Prostate gland (tissue), 2 donors: ENCODE results near the gene SHISA6. TPM values are rescaled to one million over a fixed set of nuclear protein-coding genes. Genes with fewer than 3 reads are reported as not detected.

ENCODE experiments used
- DNase-seq: peaks from one replicate; pipeline ENCODE4 v3.0.0-alpha.2; 2019; ENCODE audit warnings: low spot score
- H3K27ac ChIP-seq, 2 donors: fragments of 200-600 bp; sonication (generic); 2 replicates each; pipeline ENCODE4 v1.5.1; 2017 to 2019
- H3K27me3 ChIP-seq: fragments of 200-600 bp; sonication (generic); replicated peaks from 2 replicates; pipeline ENCODE4 v1.5.1; 2019; ENCODE audit not compliant: insufficient read depth
- H3K36me3 ChIP-seq, 2 donors: fragments of 200-600 bp; sonication (generic); 1 replicate in 1 of 2; 2 replicates in 1 of 2; pipeline versions ENCODE4 v1.5.1 to v1.8.1; 2017 to 2019
- H3K4me1 ChIP-seq: fragments of 200-600 bp; sonication (generic); replicated peaks from 2 replicates; pipeline ENCODE4 v1.5.1; 2019
- H3K4me3 ChIP-seq, 2 donors: fragments of 200-600 bp; sonication (generic); 2 replicates each; pipeline ENCODE4 v1.5.1; 2017 to 2019
- H3K9me3 ChIP-seq: fragments of 200-600 bp; sonication (generic); 2 replicates; pipeline ENCODE4 v1.5.1; 2017
- CTCF ChIP-seq, 4 experiments: fragments of 200-600 bp in 2 of 4; fragments of 450-650 bp in 2 of 4; sonication (generic) in 2 of 4; IDR thresholded peaks; 1 replicate in 3 of 4; 2 replicates in 1 of 4; pipeline ENCODE4 v1.5.1; 2016 to 2019; ENCODE audit warnings: antibody characterized with exemption in 4 of 4, mild to moderate bottlenecking in 2 of 4, moderate library complexity in 2 of 4
- POLR2A ChIP-seq: fragments of 450-650 bp; IDR thresholded peaks from one replicate; pipeline ENCODE4 v1.6.1; 2016; ENCODE audit warnings: antibody characterized with exemption, mild to moderate bottlenecking
- POLR2AphosphoS5 ChIP-seq: sonication (generic); formaldehyde crosslinking; IDR thresholded peaks from one replicate; pipeline ENCODE4 v1.6.1; 2017; ENCODE audit warnings: antibody characterized with exemption
- WGBS: methylation state at CpG from one replicate; pipeline ENCODE4 v1.1.5; 2018; 5-methylcytosine and 5-hydroxymethylcytosine counted together
- intact Hi-C: fragments of 100-400 bp; cut with DNase I; formaldehyde crosslinking; loops from one replicate; pipeline ENCODE4 v1.14.2; 2022
- total RNA-seq, 2 donors: library from RNA; depleted of rRNA; stranded (reverse); fragments of >200 nt; gene quantifications; one replicate each; pipeline ENCODE4 v1.1.0, GENCODE V29; 2016

SHISA6 gene
- total RNA-seq, 2 donors from 2014 or later = 9.0 to 10.6 TPM

- TF ChIP-seq CTCF (IDR thresholded peaks at IDR 0.05) (no peak), POLR2A (no peak), POLR2AphosphoS5 (no peak)
- no peak for DNase-seq
These were observed 249.2 kb downstream of the SHISA6 start for GRCh38 chr17:11490171-11490755.

GRCh38 chr17:11492511-11492910 is 251.5 kb downstream of the SHISA6 start:
- no peak overlapping the region for H3K4me3 ChIP-seq
- no peak for DNase-seq
- no peaks in the 10 kb centered on the region for H3K9me3 ChIP-seq
- WGBS = 91% methylated on average over 1 of the region's 1 CpG
- TF ChIP-seq CTCF (IDR thresholded peaks at IDR 0.05) (no peak), POLR2AphosphoS5 (no peak), POLR2A (no peak)
- H3K4me1 ChIP-seq = no peaks in the 10 kb centered on the region
- intact Hi-C loops = no loop called here
- no peaks in the 10 kb centered on the region for H3K27me3 ChIP-seq
- no peaks in the 10 kb centered on the region for H3K36me3 ChIP-seq
- H3K27ac ChIP-seq = no peak overlapping the region

More at GRCh38 chr17:11490171-11490755, 249.2 kb downstream of the SHISA6 start:
- H3K4me3 ChIP-seq = no peak overlapping the region
- H3K36me3 ChIP-seq = no peaks in the 10 kb centered on the region
- H3K27ac ChIP-seq = no peak overlapping the region
- intact Hi-C loops = no loop called here
- peaks cover 10% of the 10 kb centered on the region for H3K4me1 ChIP-seq
- 80% methylated on average over 14 of the region's 14 CpGs for WGBS
- H3K27me3 ChIP-seq = no peaks in the 10 kb centered on the region
- H3K9me3 ChIP-seq = no peaks in the 10 kb centered on the region

GRCh38 chr17:11493936-11494335 is 252.9 kb downstream of the SHISA6 start:
- no peaks in the 10 kb centered on the region for H3K36me3 ChIP-seq
- H3K9me3 ChIP-seq = no peaks in the 10 kb centered on the region
- H3K4me3 ChIP-seq = no peak overlapping the region
- no peaks in the 10 kb centered on the region for H3K4me1 ChIP-seq
- no peak for TF ChIP-seq POLR2A
- TF ChIP-seq CTCF (IDR thresholded peaks at IDR 0.05) = no peak
- no peak for TF ChIP-seq POLR2AphosphoS5
- no peak for DNase-seq
- H3K27me3 ChIP-seq = no peaks in the 10 kb centered on the region
- no peak overlapping the region for H3K27ac ChIP-seq
- intact Hi-C loops = no loop called here

GRCh38 chr17:11495613-11496012 is 254.6 kb downstream of the SHISA6 start:
- H3K27me3 ChIP-seq = no peaks in the 10 kb centered on the region
- TF ChIP-seq CTCF (IDR thresholded peaks at IDR 0.05) (no peak), POLR2A (no peak), POLR2AphosphoS5 (no peak)
- H3K9me3 ChIP-seq = no peaks in the 10 kb centered on the region
- 61% methylated on average over 3 of the region's 3 CpGs for WGBS
- H3K4me3 ChIP-seq = no peak overlapping the region
- no peak overlapping the region for H3K27ac ChIP-seq
- no peaks in the 10 kb centered on the region for H3K4me1 ChIP-seq
- H3K36me3 ChIP-seq = no peaks in the 10 kb centered on the region
- DNase-seq = no peak
- intact Hi-C loops = no loop called here

- TF ChIP-seq POLR2A (no peak), CTCF (IDR thresholded peaks at IDR 0.05) (no peak), POLR2AphosphoS5 (no peak)
- no peaks in the 10 kb centered on the region for H3K27me3 ChIP-seq
- H3K4me3 ChIP-seq = no peak overlapping the region
- H3K9me3 ChIP-seq = no peaks in the 10 kb centered on the region
- no peaks in the 10 kb centered on the region for H3K4me1 ChIP-seq
- no peak overlapping the region for H3K27ac ChIP-seq
- H3K36me3 ChIP-seq = no peaks in the 10 kb centered on the region
- intact Hi-C loops = no loop called here
- WGBS = 74% methylated on average over 3 of the region's 3 CpGs
- DNase-seq = no peak
These were observed 258.9 kb downstream of the SHISA6 start for GRCh38 chr17:11499881-11500280.
